ENCODE data around the gene RASD2.

RASD2 gene

GRCh38 chr22:35519306-35520000, 21.2 kb upstream of the RASD2 start:
- no peak for FAIRE-seq

DNA sequence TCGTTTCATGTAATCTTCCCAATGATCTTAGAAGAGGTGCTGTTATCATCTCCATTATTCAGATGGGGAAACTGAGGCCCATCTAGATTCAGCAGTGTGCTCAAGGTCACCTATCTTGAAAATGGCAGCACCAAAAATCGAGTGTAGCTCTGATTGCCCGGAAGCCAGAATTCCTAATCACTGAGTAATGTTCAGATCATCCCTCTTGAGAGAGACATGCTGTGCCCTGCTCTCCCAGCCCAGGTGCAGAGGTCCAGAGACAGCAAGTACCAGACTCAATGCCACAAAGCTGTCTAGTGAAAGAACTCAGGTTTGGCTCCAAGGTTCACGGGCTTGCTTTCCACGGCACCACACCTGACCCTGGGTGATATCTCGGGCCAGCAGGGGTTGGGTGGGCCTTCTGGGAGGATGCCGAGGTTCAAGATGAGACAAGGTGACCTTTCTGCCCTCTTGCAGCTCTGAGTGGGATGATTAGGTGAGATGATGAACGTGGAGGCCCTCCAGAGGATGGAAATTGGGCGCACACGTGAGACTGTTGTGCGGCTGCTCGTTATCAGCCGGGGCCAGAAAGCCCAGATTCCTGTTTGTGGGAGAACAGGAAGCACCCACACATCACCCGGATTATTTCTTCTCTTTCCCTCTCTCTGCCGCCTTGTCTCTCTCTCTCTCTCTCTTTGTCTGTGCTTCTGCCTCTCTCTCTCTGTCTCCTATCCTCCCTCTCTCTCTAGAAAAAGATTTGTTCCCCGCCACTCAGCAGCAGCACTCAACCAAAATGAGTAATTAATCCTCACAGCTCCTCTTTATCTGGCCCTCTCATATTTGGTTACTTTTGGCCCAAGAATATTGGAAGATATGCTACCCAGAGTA, 19.0 kb upstream of the RASD2 start:
- no peak for FAIRE-seq

DNA sequence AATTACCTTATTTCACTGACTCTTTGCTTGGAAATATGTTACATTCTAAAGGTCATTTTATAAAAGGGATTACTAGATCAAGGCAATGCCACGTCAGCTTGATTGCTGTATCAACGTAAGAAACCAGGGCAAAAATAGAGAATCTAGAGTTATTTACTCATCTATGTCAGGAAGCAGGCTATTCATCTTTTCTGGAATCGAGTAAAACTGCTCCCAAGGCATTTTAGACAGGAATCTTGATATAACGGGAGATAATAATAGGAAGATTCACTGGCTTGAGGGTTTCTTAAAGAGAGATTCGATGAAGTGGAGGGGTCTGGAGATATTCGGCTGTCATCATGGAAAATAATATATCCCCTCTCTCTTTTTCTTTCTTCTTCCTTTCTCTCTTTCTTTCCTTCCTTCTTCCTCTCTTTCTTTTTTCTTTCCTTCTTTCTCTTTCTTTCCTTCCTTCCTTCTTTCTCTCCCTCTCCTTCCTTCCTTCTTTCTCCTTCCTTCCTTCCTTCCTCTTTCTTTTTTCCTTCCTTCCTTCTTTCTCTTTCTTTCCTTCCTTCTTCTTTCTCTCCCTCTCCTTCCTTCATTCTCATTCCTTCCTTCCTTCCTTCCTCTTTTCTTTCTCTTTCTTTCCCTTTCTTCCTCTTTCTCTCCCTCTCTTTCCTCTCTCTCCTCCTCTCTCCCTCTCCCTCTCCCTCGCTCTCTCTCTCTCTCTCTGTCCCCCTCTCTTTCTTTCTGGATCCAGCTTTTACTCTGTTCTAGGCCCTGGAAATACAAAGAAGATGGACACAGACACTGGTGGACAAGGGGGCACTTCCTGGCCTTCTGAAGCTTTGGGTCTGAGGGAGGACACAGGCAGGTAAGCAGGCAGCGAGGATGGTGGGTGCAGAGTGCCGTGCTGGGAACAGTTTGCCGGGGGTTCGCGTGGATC, 18.1 kb upstream of the RASD2 start:
- FAIRE-seq = no peak

GRCh38 chr22:35523167-35523947, 17.3 kb upstream of the RASD2 start:
- FAIRE-seq = no peak

- FAIRE-seq = no peak
Observed at GRCh38 chr22:35524966-35525686, 15.5 kb upstream of the RASD2 start.

- no peak for FAIRE-seq
Observed at GRCh38 chr22:35525687-35526332, 14.8 kb upstream of the RASD2 start.

DNA sequence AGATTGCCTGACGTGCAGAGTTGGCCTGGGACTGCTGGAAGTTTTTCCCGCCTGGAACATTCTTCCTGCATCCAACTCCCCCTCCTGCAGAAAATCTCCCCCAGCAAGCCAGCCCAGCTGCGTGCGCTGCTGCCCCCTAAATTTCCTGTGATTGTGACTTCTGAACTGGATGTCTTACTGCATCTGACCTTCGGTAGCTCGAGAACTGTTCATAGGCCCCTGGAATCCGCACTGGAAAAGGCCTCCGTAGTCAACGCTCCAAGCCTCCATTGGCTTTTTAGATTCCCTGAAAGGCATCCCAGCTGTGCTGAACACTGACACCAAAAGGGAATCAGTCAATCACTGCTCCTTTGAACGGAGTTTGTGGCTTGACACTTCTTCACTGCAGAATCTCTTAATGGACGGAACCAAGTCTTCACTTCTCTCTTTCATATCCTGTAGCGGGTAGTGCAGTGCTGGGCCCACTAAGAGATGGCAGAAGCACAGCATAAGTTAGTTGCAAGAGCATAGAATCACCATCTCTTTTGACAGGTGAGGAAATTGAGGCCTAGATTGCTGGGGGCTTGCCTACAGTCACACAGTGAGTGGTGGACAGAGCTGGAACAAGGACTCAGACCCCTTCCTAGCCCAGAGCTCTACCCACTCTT, 14.2 kb upstream of the RASD2 start:
- no peak for FAIRE-seq

DNA sequence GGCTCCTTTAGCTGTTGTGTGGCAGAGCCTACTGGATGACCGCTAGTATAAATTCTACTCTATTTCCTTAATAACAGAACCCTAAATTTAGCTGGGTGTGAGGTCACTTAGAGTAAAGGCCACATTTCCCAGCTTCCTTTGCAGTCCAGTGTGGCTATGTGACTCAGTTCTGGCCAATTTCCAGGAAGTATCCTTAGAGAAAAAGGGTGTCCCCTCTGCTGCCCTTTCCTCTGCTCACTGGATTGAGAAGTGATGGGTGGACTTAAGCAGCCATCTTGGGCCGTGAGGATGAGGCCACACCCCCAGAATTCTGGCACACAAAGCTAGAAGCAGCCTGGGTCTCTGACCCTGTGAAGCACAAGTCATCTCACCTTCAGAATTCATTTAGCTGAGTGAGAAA, 11.7 kb upstream of the RASD2 start:
- FAIRE-seq = no peak

DNA sequence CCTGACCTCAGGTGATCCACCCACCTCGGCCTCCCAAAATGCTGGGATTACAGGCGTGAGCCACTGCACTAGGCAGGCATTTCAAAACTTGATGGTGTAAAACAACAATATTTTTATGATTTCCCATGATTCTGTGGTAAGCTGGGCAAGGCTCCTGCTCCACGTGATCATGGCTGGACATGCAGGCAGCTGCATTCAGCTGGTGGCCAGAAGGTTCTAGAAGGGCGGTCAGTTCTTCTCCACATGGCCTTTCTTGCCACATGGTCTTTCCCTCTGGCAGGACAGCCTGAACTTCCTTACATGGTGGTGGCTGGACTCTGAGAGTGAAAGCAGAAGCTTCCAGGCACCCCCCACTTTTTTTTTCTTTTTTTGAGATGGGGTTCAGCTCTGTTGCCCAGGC, 9.9 kb upstream of the RASD2 start:
- no peak for FAIRE-seq

GRCh38 chr22:35531202-35531601, 9.4 kb upstream of the RASD2 start:
- no peak for FAIRE-seq

DNA sequence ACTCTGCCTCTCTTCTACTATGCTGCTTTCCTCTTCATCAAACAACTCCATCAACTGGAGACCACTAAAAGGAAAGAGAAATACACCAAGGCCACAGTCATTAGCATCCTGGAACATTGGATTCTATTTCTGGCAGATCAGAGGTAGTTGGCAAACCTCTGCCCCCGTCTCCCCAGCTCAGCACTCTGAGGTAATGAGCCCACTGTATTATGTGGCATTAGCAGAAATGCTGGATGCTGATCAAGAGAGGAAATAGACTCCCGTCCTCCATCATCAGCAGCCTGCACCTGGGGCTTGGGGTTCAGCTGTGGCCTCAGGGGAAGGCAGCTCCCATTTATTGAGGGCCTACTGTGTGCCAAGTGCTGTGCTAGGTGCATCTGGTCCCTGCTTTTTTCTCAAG, 9.0 kb upstream of the RASD2 start:
- FAIRE-seq = no peak

GRCh38 chr22:35533365-35534029, 7.1 kb upstream of the RASD2 start:
- no peak for FAIRE-seq

DNA sequence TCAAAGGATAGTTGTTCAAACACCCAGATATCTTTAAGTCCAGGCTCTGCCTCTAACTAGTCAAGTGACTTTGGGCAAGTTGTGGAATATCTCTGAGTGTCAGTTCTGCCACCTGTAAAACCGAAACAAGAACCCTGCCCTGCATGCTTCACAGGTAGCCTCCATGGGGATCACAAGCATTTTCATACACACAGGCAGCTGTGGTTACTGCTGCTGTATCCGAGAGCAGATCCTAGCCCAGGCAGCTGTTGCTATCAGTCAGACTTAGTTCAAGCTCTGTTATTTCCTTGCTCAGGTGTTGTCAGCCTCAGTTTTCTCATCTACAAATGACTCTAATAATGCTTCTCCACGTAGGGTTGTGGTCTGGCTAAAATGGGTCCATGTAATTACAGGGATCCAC, 6.5 kb upstream of the RASD2 start:
- no peak for FAIRE-seq

DNA sequence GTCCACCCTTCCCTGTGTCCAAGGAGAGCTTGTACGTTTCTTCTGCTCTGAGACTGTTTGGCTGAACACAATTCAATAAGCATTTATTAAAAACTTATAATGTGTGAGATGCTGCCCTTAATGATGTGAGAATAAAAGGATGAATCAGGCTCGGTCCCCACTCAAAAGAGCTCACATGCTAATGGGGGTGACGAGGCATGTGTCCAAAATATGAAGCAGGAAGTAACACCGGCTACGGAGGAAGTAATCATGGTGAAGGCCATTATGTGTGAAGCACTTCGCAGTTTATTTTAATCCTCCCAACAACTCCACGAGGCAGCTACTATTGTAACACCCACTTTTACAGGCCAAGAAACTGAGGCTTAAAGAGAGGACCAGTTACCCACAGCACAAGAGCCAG, 3.4 kb upstream of the RASD2 start:
- FAIRE-seq = no peak

GRCh38 chr22:35538801-35539321, 1.8 kb upstream of the RASD2 start:
- FAIRE-seq = no peak

- FAIRE-seq = no peak
Observed at GRCh38 chr22:35539487-35539886, 1.1 kb upstream of the RASD2 start.

- no peak for FAIRE-seq
Observed at GRCh38 chr22:35539910-35540594, 579 bp upstream of the RASD2 start.

- FAIRE-seq = no peak
Observed at GRCh38 chr22:35541254-35541748, 670 bp downstream of the RASD2 start.

Measured in TTC549 (cell line).